Nephron progenitor cell (in vitro differentiated cells): ENCODE measurements around the gene ELMOD1.
A peak's percentile ranks its signal among the peaks of the same experiment; 100 is the strongest.

Experiments used
- DNase-seq: peaks from one replicate; pipeline ENCODE4 v3.0.0; 2021
- H3K27ac Mint-ChIP-seq: 2 replicates; pipeline ENCODE4 v1.8.0; 2021; ENCODE audit warnings: mild to moderate bottlenecking, moderate library complexity, mixed read lengths
- H3K27me3 Mint-ChIP-seq: 2 replicates; pipeline ENCODE4 v1.8.0; 2021; ENCODE audit warnings: mild to moderate bottlenecking, low read depth, mixed read lengths; ENCODE audit not compliant: poor library complexity
- H3K36me3 Mint-ChIP-seq: 2 replicates; pipeline ENCODE4 v1.8.0; 2021; ENCODE audit warnings: low read depth, mixed read lengths
- H3K4me1 Mint-ChIP-seq: 2 replicates; pipeline ENCODE4 v1.8.0; 2021; ENCODE audit warnings: mixed read lengths
- H3K4me3 Mint-ChIP-seq: 2 replicates; pipeline ENCODE4 v1.8.0; 2021; ENCODE audit warnings: mild to moderate bottlenecking, moderate library complexity, mixed read lengths
- H3K9me3 Mint-ChIP-seq: 2 replicates; pipeline ENCODE4 v1.8.0; 2021; ENCODE audit warnings: mild to moderate bottlenecking, moderate library complexity, mixed read lengths
- TF ChIP-seq, protein P1 (sequence below): fragments of 200-600 bp; sonication (generic); IDR thresholded peaks from 2 replicates; pipeline ENCODE4 v1.5.0; 2021; ENCODE audit warnings: antibody characterized with exemption

ELMOD1 gene

DNA sequence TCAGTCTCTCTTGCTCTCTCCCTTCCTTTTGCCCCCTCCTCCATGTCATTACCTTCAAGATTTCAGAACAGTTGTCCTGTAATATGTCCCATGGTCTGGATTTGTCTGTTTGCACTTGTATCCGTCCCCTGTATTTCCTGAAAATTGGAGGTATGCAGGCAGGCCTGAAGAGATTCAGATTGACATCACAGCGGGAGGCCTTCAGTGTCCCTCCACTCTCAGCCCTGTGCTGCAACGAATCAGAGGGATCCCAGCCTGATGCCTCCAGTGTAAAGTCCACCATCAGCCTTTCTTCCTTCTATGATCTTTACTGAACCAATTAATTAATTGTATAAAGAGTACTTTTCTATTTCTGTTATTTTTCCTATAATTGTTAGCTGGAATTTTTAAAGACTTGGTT is 57.3 kb downstream of the ELMOD1 start:
- Mint-ChIP-seq H3K4me3 (no peak overlapping the region), H3K4me1 (peaks cover 17% of the 10 kb centered on the region), H3K27ac (peak overlapping the region; percentile 73), H3K27me3 (peaks cover 3% of the 10 kb centered on the region), H3K36me3 (no peaks in the 10 kb centered on the region), H3K9me3 (no peaks in the 10 kb centered on the region)
- TF ChIP-seq, protein P1, sequence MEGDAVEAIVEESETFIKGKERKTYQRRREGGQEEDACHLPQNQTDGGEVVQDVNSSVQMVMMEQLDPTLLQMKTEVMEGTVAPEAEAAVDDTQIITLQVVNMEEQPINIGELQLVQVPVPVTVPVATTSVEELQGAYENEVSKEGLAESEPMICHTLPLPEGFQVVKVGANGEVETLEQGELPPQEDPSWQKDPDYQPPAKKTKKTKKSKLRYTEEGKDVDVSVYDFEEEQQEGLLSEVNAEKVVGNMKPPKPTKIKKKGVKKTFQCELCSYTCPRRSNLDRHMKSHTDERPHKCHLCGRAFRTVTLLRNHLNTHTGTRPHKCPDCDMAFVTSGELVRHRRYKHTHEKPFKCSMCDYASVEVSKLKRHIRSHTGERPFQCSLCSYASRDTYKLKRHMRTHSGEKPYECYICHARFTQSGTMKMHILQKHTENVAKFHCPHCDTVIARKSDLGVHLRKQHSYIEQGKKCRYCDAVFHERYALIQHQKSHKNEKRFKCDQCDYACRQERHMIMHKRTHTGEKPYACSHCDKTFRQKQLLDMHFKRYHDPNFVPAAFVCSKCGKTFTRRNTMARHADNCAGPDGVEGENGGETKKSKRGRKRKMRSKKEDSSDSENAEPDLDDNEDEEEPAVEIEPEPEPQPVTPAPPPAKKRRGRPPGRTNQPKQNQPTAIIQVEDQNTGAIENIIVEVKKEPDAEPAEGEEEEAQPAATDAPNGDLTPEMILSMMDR, result no peak
- peak; percentile 13 for DNase-seq

DNA sequence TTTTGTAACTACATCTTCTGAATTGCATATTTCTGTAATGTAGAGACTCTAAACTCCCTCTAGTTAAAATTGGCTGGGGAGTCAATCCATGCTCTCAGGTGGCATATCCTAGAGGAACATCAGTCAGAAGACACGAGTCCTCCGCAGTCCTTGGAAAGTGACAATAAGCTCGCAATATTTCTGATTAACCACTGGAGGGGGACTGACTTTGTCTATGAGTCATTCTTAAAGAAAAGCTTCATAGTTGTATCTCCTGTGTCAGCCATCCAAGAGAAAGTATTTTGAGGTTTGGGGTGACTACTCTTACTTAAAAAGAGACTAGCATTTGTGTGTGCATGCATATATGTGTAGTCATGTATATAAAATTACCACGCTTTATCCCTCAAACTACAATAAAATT is 60.7 kb downstream of the ELMOD1 start:
- Mint-ChIP-seq H3K9me3 (no peaks in the 10 kb centered on the region), H3K27me3 (peaks cover 3% of the 10 kb centered on the region), H3K36me3 (no peaks in the 10 kb centered on the region), H3K4me3 (no peak overlapping the region), H3K27ac (no peak overlapping the region), H3K4me1 (peaks cover 17% of the 10 kb centered on the region)
- TF ChIP-seq, protein P1, result no peak
- no peak for DNase-seq

DNA sequence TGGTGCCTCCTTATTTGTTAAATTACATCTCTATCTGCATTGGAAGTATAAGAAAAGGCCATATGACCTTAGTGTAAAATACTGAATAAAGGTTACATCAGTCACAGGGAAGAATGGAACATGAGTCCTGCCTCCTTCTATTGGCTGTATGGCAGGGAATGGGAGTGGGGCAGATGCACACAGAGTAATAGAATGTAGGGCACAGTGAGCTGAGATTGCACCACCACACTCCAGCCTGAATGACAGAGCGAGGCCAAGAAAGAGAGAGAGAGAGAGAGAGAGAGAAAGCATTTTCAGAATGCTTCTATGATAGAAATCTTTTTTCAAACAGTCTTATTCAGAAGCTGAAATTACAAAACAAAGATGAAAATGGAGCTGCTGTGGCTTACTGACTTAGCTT is 62.1 kb downstream of the ELMOD1 start:
- H3K9me3 Mint-ChIP-seq, result no peaks in the 10 kb centered on the region
- no peak overlapping the region for H3K27ac Mint-ChIP-seq
- no peaks in the 10 kb centered on the region for H3K36me3 Mint-ChIP-seq
- peaks cover 6% of the 10 kb centered on the region for H3K4me1 Mint-ChIP-seq
- TF ChIP-seq, protein P1, result no peak
- DNase-seq, result no peak
- H3K27me3 Mint-ChIP-seq, result peaks cover 3% of the 10 kb centered on the region
- no peak overlapping the region for H3K4me3 Mint-ChIP-seq

DNA sequence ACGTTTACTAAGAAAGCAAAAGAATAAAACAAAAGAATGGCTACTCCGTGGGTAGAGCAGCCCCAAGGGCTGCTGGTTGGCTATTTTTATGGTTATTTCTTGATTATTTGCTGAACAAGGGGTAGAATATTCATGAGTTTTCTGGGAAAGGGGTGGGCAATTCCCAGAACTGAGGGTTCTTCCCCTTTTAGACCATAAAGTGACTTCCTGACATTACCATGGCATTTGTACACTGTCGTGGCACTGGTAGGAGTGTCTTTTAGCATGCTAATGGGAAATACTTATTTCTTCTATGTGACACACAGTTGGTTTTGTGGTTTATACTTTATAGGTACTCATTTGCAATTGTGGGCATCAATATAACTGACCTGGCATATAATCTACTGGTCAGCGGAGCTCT is 64.7 kb downstream of the ELMOD1 start:
- Mint-ChIP-seq H3K4me1 (no peaks in the 10 kb centered on the region), H3K36me3 (no peaks in the 10 kb centered on the region), H3K9me3 (no peaks in the 10 kb centered on the region), H3K27me3 (no peaks in the 10 kb centered on the region), H3K4me3 (no peak overlapping the region), H3K27ac (no peak overlapping the region)
- no peak for DNase-seq
- TF ChIP-seq, protein P1, result no peak

DNA sequence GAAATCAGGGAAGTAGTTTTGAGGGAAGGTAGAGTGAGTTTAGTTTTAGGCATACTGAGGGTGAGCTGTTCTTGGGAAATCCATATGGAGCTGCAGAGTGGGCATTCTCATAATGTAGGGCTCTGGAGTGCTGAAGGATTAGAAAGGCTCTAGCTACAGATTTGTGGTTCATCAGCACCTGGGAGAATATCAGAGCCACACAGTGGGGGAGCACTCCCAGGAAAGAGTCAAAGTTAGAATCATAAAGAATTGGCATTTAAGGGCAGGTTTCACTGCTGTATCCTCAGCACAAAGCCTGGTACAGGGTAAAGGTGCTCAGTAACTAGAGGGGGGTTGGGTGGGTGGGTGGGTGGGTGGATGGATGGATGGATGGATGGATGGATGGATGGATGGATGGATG is 68.4 kb downstream of the ELMOD1 start:
- TF ChIP-seq, protein P1, result no peak
- H3K36me3 Mint-ChIP-seq, result no peaks in the 10 kb centered on the region
- H3K27me3 Mint-ChIP-seq, result peaks cover 4% of the 10 kb centered on the region
- DNase-seq, result no peak
- H3K9me3 Mint-ChIP-seq, result no peaks in the 10 kb centered on the region
- no peak overlapping the region for H3K27ac Mint-ChIP-seq
- no peak overlapping the region for H3K4me3 Mint-ChIP-seq
- H3K4me1 Mint-ChIP-seq, result no peaks in the 10 kb centered on the region

DNA sequence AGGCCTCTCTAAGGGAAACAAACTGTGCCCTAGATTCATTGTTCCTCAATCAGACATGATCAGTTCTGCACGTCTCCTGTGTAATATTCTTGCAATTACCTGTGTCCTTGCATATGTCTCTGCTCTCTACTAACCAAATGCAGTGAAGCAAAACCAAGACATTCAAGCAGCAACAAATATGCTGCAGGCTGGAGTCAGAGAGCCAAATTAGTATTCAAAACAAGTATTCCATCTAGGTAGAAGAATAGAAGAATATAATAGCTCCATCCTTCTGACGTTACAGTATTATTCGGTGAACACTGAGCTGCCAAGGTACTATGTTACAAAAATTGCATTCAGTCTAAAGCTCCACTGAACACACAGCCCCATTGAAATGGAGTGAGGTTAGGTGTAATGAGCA is 69.1 kb downstream of the ELMOD1 start:
- TF ChIP-seq, protein P1, result no peak
- Mint-ChIP-seq H3K27me3 (peaks cover 4% of the 10 kb centered on the region), H3K9me3 (no peaks in the 10 kb centered on the region), H3K27ac (no peak overlapping the region), H3K4me3 (no peak overlapping the region), H3K4me1 (no peaks in the 10 kb centered on the region), H3K36me3 (no peaks in the 10 kb centered on the region)
- DNase-seq, result no peak
